Fibroblast of skin of left biceps (primary cell): ENCODE data around the gene TTR.
A peak's percentile ranks its signal among the peaks of the same experiment; 100 is the strongest.

Experiments used
- DNase-seq, 2 experiments: peaks; one replicate each; pipeline ENCODE4 v3.0.0-alpha.2; 2013; ENCODE audit warnings: low read depth in 2 of 2

TTR gene

GRCh38 chr18:31579375-31579774 is 12.3 kb upstream of the TTR start:
- DNase-seq, result no peak

- peak; percentile 53 to 58 for DNase-seq
Measured at GRCh38 chr18:31581498-31582197, 10.0 kb upstream of the TTR start.

- no peak for DNase-seq
Measured at GRCh38 chr18:31583185-31583854, 8.4 kb upstream of the TTR start.

- no peak for DNase-seq
Measured at GRCh38 chr18:31585991-31586390, 5.7 kb upstream of the TTR start.

- no peak for DNase-seq
Measured at GRCh38 chr18:31586616-31587015, 5.1 kb upstream of the TTR start.

- DNase-seq, result no peak
Measured at GRCh38 chr18:31587529-31587928, 4.1 kb upstream of the TTR start.

- DNase-seq, result no peak
Measured at GRCh38 chr18:31590570-31590969, 1.1 kb upstream of the TTR start.

- DNase-seq, result no peak
Measured at GRCh38 chr18:31591113-31591512, 564 bp upstream of the TTR start.

GRCh38 chr18:31592506-31593157 is 955 bp downstream of the TTR start:
- no peak for DNase-seq

GRCh38 chr18:31595121-31595771 is 3.6 kb downstream of the TTR start:
- DNase-seq, result peak; percentile 19 to 24

GRCh38 chr18:31596081-31596872 is 4.6 kb downstream of the TTR start:
- peak; percentile 16 to 26 for DNase-seq

GRCh38 chr18:31598021-31598805 is 6.5 kb downstream of the TTR start:
- DNase-seq, result no peak

- no peak for DNase-seq
Measured at GRCh38 chr18:31603315-31603714, 11.6 kb downstream of the TTR start.

- DNase-seq, result no peak
Measured at GRCh38 chr18:31606265-31606664, 14.6 kb downstream of the TTR start.

GRCh38 chr18:31607384-31607783 is 15.7 kb downstream of the TTR start:
- DNase-seq, result no peak

GRCh38 chr18:31609886-31610285 is 18.2 kb downstream of the TTR start:
- DNase-seq, result no peak

- no peak for DNase-seq
Measured at GRCh38 chr18:31610286-31611205, 18.9 kb downstream of the TTR start.

GRCh38 chr18:31611511-31611910 is 19.8 kb downstream of the TTR start:
- no peak for DNase-seq

GRCh38 chr18:31612124-31612523 is 20.4 kb downstream of the TTR start:
- no peak for DNase-seq

GRCh38 chr18:31614044-31614443 is 22.4 kb downstream of the TTR start:
- no peak for DNase-seq
